H9 (cell line): Measurements from ENCODE around the gene IFRD2. TPM values are rescaled to one million over a fixed set of nuclear protein-coding genes. Genes with fewer than 3 reads are reported as not detected.

Experiments
- DNase-seq: peaks from one replicate; pipeline ENCODE4 v3.0.0-alpha.2; 2017
- H2AFZ ChIP-seq: one replicate; pipeline ENCODE4 v1.6.1; 2013; ENCODE audit warnings: mild to moderate bottlenecking, low read length, control low read depth, moderate library complexity
- H2AK5ac ChIP-seq: 2 replicates; pipeline ENCODE4 v1.6.1; 2013; ENCODE audit warnings: low read length, control low read depth, mixed read lengths; ENCODE audit not compliant: insufficient read length
- H2BK120ac ChIP-seq: one replicate; pipeline ENCODE4 v1.6.1; 2013; ENCODE audit warnings: low read depth, mild to moderate bottlenecking, low read length, control low read depth, inconsistent platforms; ENCODE audit not compliant: poor library complexity, severe bottlenecking
- H2BK12ac ChIP-seq: 2 replicates; pipeline ENCODE4 v1.6.1; 2013; ENCODE audit warnings: low read length, control low read depth, mixed read lengths, low read depth; ENCODE audit not compliant: insufficient read length
- H2BK15ac ChIP-seq: 2 replicates; pipeline ENCODE4 v1.6.1; 2013; ENCODE audit warnings: low read depth, low read length, control low read depth
- H2BK20ac ChIP-seq: one replicate; pipeline ENCODE4 v1.6.1; 2013; ENCODE audit warnings: low read depth, mild to moderate bottlenecking, low read length, control low read depth, inconsistent platforms; ENCODE audit not compliant: poor library complexity, severe bottlenecking
- H2BK5ac ChIP-seq: 2 replicates; pipeline ENCODE4 v1.6.1; 2013; ENCODE audit warnings: low read length, control low read depth, mixed read lengths; ENCODE audit not compliant: insufficient read length
- H3K14ac ChIP-seq: 2 replicates; pipeline ENCODE4 v1.6.1; 2013; ENCODE audit warnings: low read length, control low read depth; ENCODE audit not compliant: insufficient read depth
- H3K18ac ChIP-seq: 2 replicates; pipeline ENCODE4 v1.6.1; 2013; ENCODE audit warnings: low read depth, mild to moderate bottlenecking, mixed read lengths, low read length, control low read depth; ENCODE audit not compliant: insufficient read length
- H3K23ac ChIP-seq: 2 replicates; pipeline ENCODE4 v1.6.1; 2013; ENCODE audit warnings: low read length, control low read depth, mixed read lengths, low read depth; ENCODE audit not compliant: insufficient read length
- H3K23me2 ChIP-seq: 2 replicates; pipeline ENCODE4 v1.6.1; 2013; ENCODE audit warnings: low read depth, mild to moderate bottlenecking, mixed read lengths, low read length, control low read depth; ENCODE audit not compliant: insufficient read length, poor library complexity, severe bottlenecking
- H3K27ac ChIP-seq: 2 replicates; pipeline ENCODE4 v1.5.1; 2013; ENCODE audit warnings: low read length, control low read depth, mixed read lengths, low read depth; ENCODE audit not compliant: insufficient read length
- H3K27me3 ChIP-seq: 2 replicates; pipeline ENCODE4 v1.6.1; 2013; ENCODE audit warnings: low read length, control low read depth, inconsistent platforms; ENCODE audit not compliant: insufficient read depth
- H3K4ac ChIP-seq: 2 replicates; pipeline ENCODE4 v1.6.1; 2013; ENCODE audit warnings: low read depth, mild to moderate bottlenecking, control low read depth, inconsistent platforms, low read length, moderate library complexity
- H3K4me1 ChIP-seq: 2 replicates; pipeline ENCODE4 v1.6.1; 2013; ENCODE audit warnings: low read length, control low read depth, inconsistent platforms; ENCODE audit not compliant: insufficient read depth
- H3K4me2 ChIP-seq: 2 replicates; pipeline ENCODE4 v1.6.1; 2013; ENCODE audit warnings: low read length, control low read depth, mixed read lengths; ENCODE audit not compliant: insufficient read length, insufficient read depth
- H3K56ac ChIP-seq: 2 replicates; pipeline ENCODE4 v1.6.1; 2013; ENCODE audit warnings: low read depth, mild to moderate bottlenecking, mixed read lengths, low read length, control low read depth; ENCODE audit not compliant: insufficient read length
- H3K79me1 ChIP-seq: 2 replicates; pipeline ENCODE4 v1.6.1; 2013; ENCODE audit warnings: low read depth, mild to moderate bottlenecking, moderate library complexity, low read length, control low read depth, inconsistent platforms; ENCODE audit not compliant: insufficient read depth, poor library complexity, severe bottlenecking
- H3K79me2 ChIP-seq: 2 replicates; pipeline ENCODE4 v1.6.1; 2013; ENCODE audit warnings: low read length, control low read depth, inconsistent platforms; ENCODE audit not compliant: insufficient read depth
- H3K9ac ChIP-seq: 2 replicates; pipeline ENCODE4 v1.6.1; 2013; ENCODE audit warnings: low read length, control low read depth, mixed read lengths; ENCODE audit not compliant: insufficient read length; ENCODE audit errors: extremely low read depth
- H3K9me3 ChIP-seq: one replicate; pipeline ENCODE4 v1.6.1; 2013; ENCODE audit warnings: low read depth, low read length, inconsistent platforms; ENCODE audit not compliant: control insufficient read depth
- H3T11ph ChIP-seq: one replicate; pipeline ENCODE4 v1.6.1; 2013; ENCODE audit warnings: mild to moderate bottlenecking, low read length, control low read depth, inconsistent platforms
- H4K20me1 ChIP-seq: one replicate; pipeline ENCODE4 v1.6.1; 2013; ENCODE audit not compliant: control insufficient read depth, insufficient read length, insufficient read depth
- H4K5ac ChIP-seq: 2 replicates; pipeline ENCODE4 v1.6.1; 2013; ENCODE audit warnings: low read depth, mild to moderate bottlenecking, mixed read lengths, low read length, control low read depth; ENCODE audit not compliant: insufficient read length
- H4K8ac ChIP-seq: replicated peaks from 2 replicates; pipeline ENCODE4 v1.6.1; 2013; ENCODE audit warnings: low read length, control low read depth, mixed read lengths, low read depth; ENCODE audit not compliant: insufficient read length
- H4K91ac ChIP-seq: 2 replicates; pipeline ENCODE4 v1.6.1; 2013; ENCODE audit warnings: low read depth, mild to moderate bottlenecking, moderate library complexity, mixed read lengths, low read length, control low read depth; ENCODE audit not compliant: insufficient read length
- H3K27ac Mint-ChIP-seq, 3 experiments: 2 replicates in 2 of 3; 3 replicates in 1 of 3; pipeline ENCODE4 v1.8.0; 2020 to 2021; ENCODE audit warnings: mixed read lengths in 3 of 3, mild to moderate bottlenecking in 1 of 3, moderate library complexity in 1 of 3
- H3K27me3 Mint-ChIP-seq: 2 replicates; pipeline ENCODE4 v1.8.0; 2021; ENCODE audit warnings: low read depth, mild to moderate bottlenecking, moderate library complexity, mixed read lengths
- H3K36me3 Mint-ChIP-seq, 3 experiments: 2 replicates in 2 of 3; 3 replicates in 1 of 3; pipeline ENCODE4 v1.8.0; 2020 to 2021; ENCODE audit warnings: low read depth in 3 of 3, mixed read lengths in 3 of 3; ENCODE audit not compliant: insufficient read depth in 1 of 3
- H3K4me1 Mint-ChIP-seq, 2 experiments: 2 replicates each; pipeline ENCODE4 v1.8.0; 2020; ENCODE audit warnings: mixed read lengths in 2 of 2
- H3K4me3 Mint-ChIP-seq, 2 experiments: 2 replicates in 1 of 2; 3 replicates in 1 of 2; pipeline ENCODE4 v1.8.0; 2020 to 2021; ENCODE audit warnings: mild to moderate bottlenecking in 2 of 2, mixed read lengths in 2 of 2, moderate library complexity in 1 of 2
- H3K9me3 Mint-ChIP-seq, 2 experiments: 2 replicates in 1 of 2; 3 replicates in 1 of 2; pipeline ENCODE4 v1.8.0; 2020; ENCODE audit warnings: mild to moderate bottlenecking in 2 of 2, mixed read lengths in 2 of 2, moderate library complexity in 1 of 2
- whole genome bisulfite sequencing: extraction: QIAGEN DNeasy Blood & Tissue Kit; methylation state at CpG from one replicate; pipeline ENCODE4 v1.1.7; 2013; ENCODE audit warnings: missing lambda C conversion rate, low lambda C conversion rate, mixed read lengths; ENCODE audit not compliant: insufficient read length; ENCODE audit errors: extremely low coverage; 5-methylcytosine and 5-hydroxymethylcytosine counted together
- total RNA-seq: library from RNA; stranded (reverse); gene quantifications from 2 replicates; pipeline ENCODE4 v1.2.1, GENCODE V29; 2021
- TF ChIP-seq, protein P1 (sequence below): fragments of 200-600 bp; sonication (generic); conservative IDR thresholded peaks from 3 replicates; pipeline ENCODE4 v1.8.0; 2021; ENCODE audit warnings: antibody characterized with exemption, mild to moderate bottlenecking

The IFRD2 gene
- total RNA-seq, 1 experiment from 2014 or later = 109 TPM

DNA sequence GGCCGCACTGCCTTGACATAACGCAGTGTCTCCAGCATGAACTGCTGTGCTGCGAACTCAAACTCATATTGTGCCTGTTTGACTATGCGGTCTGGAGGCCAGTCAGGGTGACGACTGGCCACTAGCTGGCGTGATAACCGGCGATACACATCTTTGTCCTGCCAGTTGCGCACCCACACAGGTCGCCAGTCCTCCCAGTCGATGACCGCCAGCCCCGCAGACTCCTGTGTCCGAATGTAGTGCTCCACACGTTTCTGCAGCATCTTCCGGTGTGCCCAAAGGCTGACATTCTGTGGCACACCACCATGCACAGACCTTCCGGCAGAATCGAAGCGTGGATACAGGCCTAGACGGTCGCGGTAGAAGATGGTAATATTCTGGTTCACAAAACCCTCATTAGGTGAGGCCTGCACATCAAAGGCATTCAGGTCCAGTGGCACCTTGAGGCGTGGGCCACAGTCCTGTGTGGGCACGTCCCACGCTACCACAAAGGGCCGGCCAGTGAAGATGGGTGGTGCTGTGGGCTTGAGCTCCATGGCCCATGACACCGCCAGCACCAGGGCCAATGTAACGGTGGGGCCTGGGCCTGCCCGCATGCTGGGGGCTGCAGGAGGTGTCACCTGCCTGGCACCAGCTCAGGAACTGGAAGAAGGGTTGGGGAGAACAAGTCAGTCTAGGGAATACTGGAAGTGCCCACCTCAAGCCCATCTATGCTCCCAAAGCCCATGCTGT lies 27.8 kb upstream of the IFRD2 start:
- no peak overlapping the region for H2AK5ac ChIP-seq
- H3K23me2 ChIP-seq = peaks cover 15% of the 10 kb centered on the region
- H2BK120ac ChIP-seq = no peak overlapping the region
- Mint-ChIP-seq H3K27ac (peak overlapping the region in 2 of 3 experiments; percentile 92 to 93; a peak in 3 of 7 replicates), H3K4me1 (peaks cover 27 to 42% of the 10 kb centered on the region in 2 experiments), H3K36me3 (peaks cover 42 to 59% (median 46%) of the 10 kb centered on the region in 3 experiments), H3K9me3 (no peaks in the 10 kb centered on the region), H3K4me3 (peak overlapping the region; percentile 85 to 97), H3K27me3 (no peaks in the 10 kb centered on the region)
- no peak overlapping the region for H4K8ac ChIP-seq
- H3T11ph ChIP-seq = no peak overlapping the region
- no peak overlapping the region for H2BK20ac ChIP-seq
- peaks cover 5% of the 10 kb centered on the region; the same call in 1 of the 2 replicates for H3K79me2 ChIP-seq
- H3K27ac ChIP-seq = no peak overlapping the region
- no peaks in the 10 kb centered on the region for H3K79me1 ChIP-seq
- no CpG with 5 or more reads among the region's 29 CpGs for WGBS
- no peak overlapping the region for H2AFZ ChIP-seq
- no peak overlapping the region for H3K56ac ChIP-seq
- H3K14ac ChIP-seq = no peak overlapping the region
- peak overlapping the region; percentile 72 for H3K9ac ChIP-seq
- TF ChIP-seq, protein P1, sequence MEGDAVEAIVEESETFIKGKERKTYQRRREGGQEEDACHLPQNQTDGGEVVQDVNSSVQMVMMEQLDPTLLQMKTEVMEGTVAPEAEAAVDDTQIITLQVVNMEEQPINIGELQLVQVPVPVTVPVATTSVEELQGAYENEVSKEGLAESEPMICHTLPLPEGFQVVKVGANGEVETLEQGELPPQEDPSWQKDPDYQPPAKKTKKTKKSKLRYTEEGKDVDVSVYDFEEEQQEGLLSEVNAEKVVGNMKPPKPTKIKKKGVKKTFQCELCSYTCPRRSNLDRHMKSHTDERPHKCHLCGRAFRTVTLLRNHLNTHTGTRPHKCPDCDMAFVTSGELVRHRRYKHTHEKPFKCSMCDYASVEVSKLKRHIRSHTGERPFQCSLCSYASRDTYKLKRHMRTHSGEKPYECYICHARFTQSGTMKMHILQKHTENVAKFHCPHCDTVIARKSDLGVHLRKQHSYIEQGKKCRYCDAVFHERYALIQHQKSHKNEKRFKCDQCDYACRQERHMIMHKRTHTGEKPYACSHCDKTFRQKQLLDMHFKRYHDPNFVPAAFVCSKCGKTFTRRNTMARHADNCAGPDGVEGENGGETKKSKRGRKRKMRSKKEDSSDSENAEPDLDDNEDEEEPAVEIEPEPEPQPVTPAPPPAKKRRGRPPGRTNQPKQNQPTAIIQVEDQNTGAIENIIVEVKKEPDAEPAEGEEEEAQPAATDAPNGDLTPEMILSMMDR = no peak
- H2BK15ac ChIP-seq = no peak overlapping the region
- no peaks in the 10 kb centered on the region for H3K27me3 ChIP-seq
- H4K5ac ChIP-seq = no peak overlapping the region
- H3K23ac ChIP-seq = no peak overlapping the region
- no peak overlapping the region for H2BK12ac ChIP-seq
- no peak for DNase-seq
- H3K4me1 ChIP-seq = peaks cover 6% of the 10 kb centered on the region; the same call in 1 of the 2 replicates
- H3K4me2 ChIP-seq = peak overlapping the region; percentile 83
- no peak overlapping the region for H3K4ac ChIP-seq
- H4K91ac ChIP-seq = no peak overlapping the region
- no peak overlapping the region for H3K18ac ChIP-seq
- no peaks in the 10 kb centered on the region for H3K9me3 ChIP-seq
- H4K20me1 ChIP-seq = no peaks in the 10 kb centered on the region
- no peak overlapping the region for H2BK5ac ChIP-seq
